ENCODE results near the gene ARHGAP26. TPM values are rescaled to one million over a fixed set of nuclear protein-coding genes. Genes with fewer than 3 reads are reported as not detected.

ARHGAP26 gene
- total and polyA plus RNA-seq, 2 donors (not counting 3 experiments of a cell fraction or from before 2014, with no cell fraction given), result 3.1 to 16.2 TPM

- Histone ChIP-seq H3K9ac (replicated peaks; ENCODE audit: extremely low read depth, insufficient read depth, low read length) (no peak overlapping the region), H3K27ac (ENCODE audit: insufficient read depth, low read depth, low read length) (no peak overlapping the region), H3K4me1 (ENCODE audit: control insufficient read depth, extremely low read depth, insufficient read depth, low read length) (no peaks in the 10 kb centered on the region), H3K9me3 (replicated peaks; ENCODE audit: control insufficient read depth, insufficient read depth, low read length) (no peaks in the 10 kb centered on the region), H3K79me2 (ENCODE audit: control insufficient read depth, insufficient read depth, low read length) (no peaks in the 10 kb centered on the region), H2AFZ (ENCODE audit: low read depth, low read length) (no peak overlapping the region), H3K9me1 (replicated peaks; ENCODE audit: control insufficient read depth, extremely low read depth, insufficient read depth, low read length) (no peaks in the 10 kb centered on the region), H3K4me3 (replicated peaks in 1 of 3; ENCODE audit: insufficient read depth in 1 of 3, low read depth in 1 of 3, low read length in 3 of 3) (no peak overlapping the region), H3K36me3 (ENCODE audit: control insufficient read depth in 2 of 2, extremely low read depth in 1 of 2, insufficient read depth in 2 of 2, low read length in 2 of 2) (no peaks in the 10 kb centered on the region), H3K27me3 (ENCODE audit: control insufficient read depth in 2 of 2, insufficient read depth in 2 of 2, low read length in 2 of 2) (no peaks in the 10 kb centered on the region), H3K4me2 (ENCODE audit: insufficient read depth, low read length) (no peak overlapping the region), H4K20me1 (replicated peaks; ENCODE audit: control insufficient read depth, extremely low read depth, insufficient read depth, low read length) (no peaks in the 10 kb centered on the region)
- no peak for TF ChIP-seq JUN (IDR thresholded peaks at IDR 0.05; ENCODE audit: borderline replicate concordance, insufficient read depth, insufficient read length, low read depth)
- TF ChIP-seq MYC (IDR thresholded peaks at IDR 0.05; ENCODE audit: low read depth, low read length), result no peak
- no peak for TF ChIP-seq FOS (IDR thresholded peaks at IDR 0.05; ENCODE audit: borderline replicate concordance, insufficient read depth, low read length)
- no peak for TF ChIP-seq CTCF (IDR thresholded peaks at IDR 0.05; ENCODE audit: extremely low read depth in 1 of 2, insufficient read depth in 1 of 2, low read depth in 1 of 2, low read length in 2 of 2)
- TF ChIP-seq GATA2 (IDR thresholded peaks at IDR 0.05; ENCODE audit: insufficient read depth, insufficient read length, low read depth, low read length), result no peak
- TF ChIP-seq POLR2AphosphoS5 (IDR thresholded peaks at IDR 0.05; ENCODE audit: insufficient read depth, low read depth, low read length), result no peak
- TF ChIP-seq POLR2A (IDR thresholded peaks at IDR 0.05; ENCODE audit: low read depth, low read length), result no peak
- TF ChIP-seq MAX (IDR thresholded peaks at IDR 0.05; ENCODE audit: insufficient read depth, insufficient read length), result no peak
- TF ChIP-seq EZH2 (IDR thresholded peaks at IDR 0.05; ENCODE audit: borderline replicate concordance, low read depth, low read length, severe bottlenecking), result no peak
- BruUV-seq (replicated peaks), result no TSS peak
- CTCF ChIA-PET, result no interaction called here
- dilution Hi-C loops (cut with MboI; ENCODE audit: extremely low pct_ligation_motif_present, low sequenced_read_pairs), result no loop called here
- DNase-seq (ENCODE audit: low read depth, low spot score), result no peak
- FAIRE-seq, result no peak
- POLR2A ChIA-PET, result no interaction called here
- intact Hi-C loops (cut with micrococcal nuclease), result no loop called here
These were observed 504.8 kb downstream of the ARHGAP26 start for GRCh38 chr5:143274952-143275351.
